Activated T-cell treated with anti-CD3 and anti-CD28 coated beads, Interleukin-2, amount 50 U/mL, for 48 hours (primary cell): ENCODE results near the gene EBF4.

ENCODE experiments used
- DNase-seq, 2 experiments: peaks; one replicate each; pipeline ENCODE4 v3.0.0-alpha.2; 2020

The EBF4 gene

DNA sequence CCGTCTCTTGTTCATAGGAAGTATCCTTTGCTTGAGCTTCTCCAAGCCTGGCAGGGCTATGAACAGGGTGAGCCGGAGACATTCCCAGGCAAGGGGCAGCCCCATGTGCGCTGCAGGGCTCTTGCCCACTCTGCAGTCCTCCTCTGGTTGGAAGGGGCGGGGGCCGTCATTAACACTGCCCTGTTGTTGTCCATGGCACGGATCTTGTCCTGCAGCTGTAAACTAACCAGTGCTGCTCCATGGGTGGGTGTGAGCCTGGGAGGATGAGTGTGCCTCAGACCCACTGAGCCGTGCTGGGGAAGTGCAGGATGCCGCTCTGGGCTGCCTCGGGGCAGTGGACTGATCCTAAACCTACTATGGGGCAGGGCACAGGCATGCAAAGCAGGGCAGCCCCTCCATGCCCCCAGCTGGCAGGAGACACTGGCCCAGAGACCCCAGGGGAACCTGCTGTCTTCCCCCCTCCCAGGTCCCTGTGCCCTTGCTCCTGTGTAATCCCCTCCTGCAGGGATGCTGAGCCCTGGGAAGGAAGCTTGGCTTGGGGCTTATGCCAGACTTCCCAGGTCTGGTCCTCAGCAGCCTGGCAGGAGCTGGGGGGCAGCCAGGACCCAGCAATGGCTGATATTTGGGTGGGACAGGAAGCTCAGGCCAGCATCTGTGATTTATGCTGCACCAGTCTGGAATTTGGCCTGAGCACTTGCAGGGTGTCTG, 8.5 kb downstream of the EBF4 start:
- peak in 1 of 2 experiments; percentile 12 for DNase-seq

- DNase-seq: no peak
These were observed 9.1 kb downstream of the EBF4 start for GRCh38 chr20:2701671-2702081.

DNA sequence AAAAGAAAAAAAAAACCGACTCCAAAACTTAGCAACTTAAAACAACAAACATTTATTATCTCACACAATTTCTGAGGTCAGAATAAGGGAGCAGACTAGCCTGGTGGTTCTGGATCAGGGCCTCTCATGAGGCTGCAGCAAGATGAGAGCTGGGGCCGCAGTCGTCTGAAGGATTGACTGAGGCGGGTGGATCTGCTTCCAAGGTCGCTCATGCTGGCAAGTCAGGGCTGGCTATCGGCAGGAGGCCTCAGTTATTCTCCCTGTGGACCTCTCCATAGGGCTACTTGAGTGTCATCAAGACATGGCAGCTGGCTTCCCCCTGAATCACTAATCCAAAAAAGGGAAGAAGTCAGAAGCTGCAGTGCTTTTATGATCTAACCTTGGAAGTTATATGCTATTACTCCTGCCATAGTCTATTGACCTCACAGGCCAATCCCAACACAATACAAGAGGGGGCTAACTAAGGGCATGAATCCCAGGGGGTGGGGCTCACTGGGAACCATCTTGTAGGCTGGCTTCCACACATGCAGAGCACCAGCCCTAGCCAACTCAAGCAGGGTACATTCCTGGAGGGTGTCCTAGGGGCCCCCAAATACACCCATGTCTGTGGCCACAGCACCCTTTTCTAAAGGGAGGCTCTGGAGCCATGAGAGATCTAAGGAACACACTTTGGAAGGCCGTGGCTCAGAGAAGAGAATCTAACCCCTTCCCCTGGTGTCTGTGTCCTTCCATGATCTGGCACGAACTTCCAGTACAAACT, 11.3 kb downstream of the EBF4 start:
- no peak for DNase-seq

DNA sequence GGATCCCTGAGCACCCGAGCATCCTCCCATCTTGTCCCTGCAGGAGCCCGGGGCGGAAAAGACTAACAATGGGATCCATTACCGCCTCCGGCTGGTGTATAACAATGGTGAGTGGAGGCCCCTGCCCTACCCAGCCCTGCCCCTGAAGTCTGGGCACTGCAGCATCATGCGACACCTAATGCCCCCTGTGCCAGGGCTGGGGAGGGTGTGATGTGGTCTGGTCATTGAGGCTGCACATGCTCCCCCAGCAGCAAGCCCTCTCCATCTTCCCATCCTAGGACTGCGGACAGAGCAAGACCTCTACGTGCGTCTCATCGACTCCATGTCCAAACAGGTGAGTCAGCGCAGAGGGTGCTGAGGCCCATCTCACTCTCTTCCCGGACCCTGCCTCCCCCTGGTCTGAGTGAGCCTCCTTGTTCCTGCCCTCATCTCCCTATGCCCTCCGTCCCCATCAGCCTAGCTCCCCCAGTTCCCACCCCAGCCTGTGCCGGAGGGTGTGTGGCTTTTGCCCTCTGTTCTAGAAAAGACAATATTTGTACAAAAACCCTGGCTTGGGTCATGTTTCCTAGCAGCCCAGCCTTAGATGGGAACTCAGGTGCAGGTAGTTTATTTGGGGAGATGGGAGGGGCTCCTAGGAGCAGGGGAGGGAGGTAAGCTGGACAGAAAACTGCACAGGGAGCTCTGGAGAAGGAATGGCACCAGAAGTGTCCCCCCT, 13.5 kb downstream of the EBF4 start:
- no peak for DNase-seq

DNA sequence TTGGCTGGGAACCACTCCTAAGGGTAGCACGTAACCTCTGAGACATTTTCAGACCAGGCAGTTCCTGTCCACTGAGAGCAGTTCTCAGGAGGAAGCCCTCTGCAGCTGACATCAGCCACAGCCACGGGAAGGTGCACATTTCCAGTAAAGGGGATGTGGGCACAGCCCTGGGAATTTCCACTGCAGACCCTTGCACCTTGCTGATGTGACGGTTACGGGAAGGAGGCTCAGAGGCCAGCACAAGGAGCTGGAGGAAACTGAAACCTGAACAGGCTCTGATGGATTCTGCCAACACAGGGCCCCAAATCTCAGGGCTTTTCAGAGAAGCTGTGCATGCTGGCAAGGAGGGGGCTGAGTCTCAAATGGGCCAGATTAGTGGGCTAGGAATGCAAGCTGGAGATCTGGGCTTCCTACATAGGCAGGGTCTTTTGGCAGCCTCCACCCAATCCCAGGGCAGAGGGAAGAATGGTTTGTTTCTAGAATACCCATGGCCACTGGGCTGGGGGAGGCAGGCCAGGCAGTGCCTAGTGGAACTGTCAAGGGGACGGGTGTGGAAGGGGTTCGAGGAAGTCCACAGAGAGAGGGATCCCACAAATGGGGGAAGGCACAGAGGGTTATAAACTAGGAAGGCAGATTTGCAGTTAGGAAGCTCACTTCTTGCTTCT, 14.2 kb downstream of the EBF4 start:
- DNase-seq: peak in 1 of 2 experiments; percentile 19

DNA sequence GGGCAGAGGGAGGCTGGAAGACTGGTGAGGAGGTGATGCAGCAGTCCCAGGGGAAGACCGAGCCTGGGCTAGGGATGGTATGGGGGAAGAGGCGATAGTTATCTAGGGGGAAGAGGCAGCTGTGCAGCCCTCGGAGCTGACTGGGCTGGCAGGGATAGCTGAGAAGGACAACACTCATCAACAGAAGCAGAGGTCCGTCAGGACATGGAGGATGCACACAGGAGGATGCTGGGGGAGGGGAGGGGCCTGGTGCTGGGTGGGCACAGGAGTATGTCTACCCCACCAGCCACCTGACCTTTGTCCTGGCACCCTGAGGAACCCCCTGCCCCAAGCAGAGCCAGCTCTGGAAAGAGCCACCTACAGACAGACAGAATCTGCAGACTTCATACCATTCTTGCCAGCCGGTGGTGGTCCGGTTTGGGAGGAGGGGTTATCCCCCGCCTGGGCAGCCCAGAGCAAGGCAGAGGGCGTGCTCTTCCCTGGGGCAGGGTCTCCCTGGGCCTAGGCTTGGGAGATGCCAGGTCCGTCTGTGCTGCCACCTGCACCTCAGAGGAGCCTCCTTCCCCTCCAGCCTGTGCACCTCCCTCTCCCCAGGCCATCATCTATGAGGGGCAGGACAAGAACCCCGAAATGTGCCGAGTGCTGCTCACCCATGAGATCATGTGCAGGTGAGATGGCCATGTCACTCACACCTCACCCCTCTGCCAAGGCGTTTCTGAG, 14.9 kb downstream of the EBF4 start:
- peak in 1 of 2 experiments; percentile 13 for DNase-seq

GRCh38 chr20:2708073-2708415, 15.5 kb downstream of the EBF4 start:
- peak in 1 of 2 experiments; percentile 10 for DNase-seq

GRCh38 chr20:2708665-2709064, 16.1 kb downstream of the EBF4 start:
- DNase-seq: no peak

GRCh38 chr20:2709205-2709981, 16.8 kb downstream of the EBF4 start:
- peak in 1 of 2 experiments; percentile 6 for DNase-seq

GRCh38 chr20:2713285-2713684, 20.7 kb downstream of the EBF4 start:
- no peak for DNase-seq

DNA sequence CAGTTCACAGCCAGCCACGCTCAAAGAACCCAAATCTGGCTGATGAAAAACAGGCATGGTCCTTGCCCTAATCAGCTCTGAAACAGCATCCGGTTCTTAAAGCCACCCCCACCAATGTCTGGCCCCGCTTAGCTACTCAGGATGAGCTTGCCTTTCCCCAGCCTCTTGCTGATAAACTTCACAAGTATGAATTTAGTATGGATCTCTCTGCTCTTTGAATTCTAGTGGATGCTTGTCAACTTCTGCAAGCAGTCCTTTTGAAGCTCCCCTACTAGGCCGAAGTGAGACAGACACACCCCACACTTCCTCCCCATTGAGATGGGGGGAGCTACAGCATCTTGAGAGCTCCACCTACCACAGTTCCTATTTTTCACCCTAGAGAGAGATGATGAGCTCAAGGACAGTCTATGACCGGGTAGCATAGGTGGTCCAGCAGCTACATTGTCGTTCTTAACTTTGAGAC, 36.7 kb downstream of the EBF4 start:
- DNase-seq: peak in 1 of 2 experiments; percentile 39

- no peak for DNase-seq
These were observed 37.2 kb downstream of the EBF4 start for GRCh38 chr20:2729791-2730190.

DNA sequence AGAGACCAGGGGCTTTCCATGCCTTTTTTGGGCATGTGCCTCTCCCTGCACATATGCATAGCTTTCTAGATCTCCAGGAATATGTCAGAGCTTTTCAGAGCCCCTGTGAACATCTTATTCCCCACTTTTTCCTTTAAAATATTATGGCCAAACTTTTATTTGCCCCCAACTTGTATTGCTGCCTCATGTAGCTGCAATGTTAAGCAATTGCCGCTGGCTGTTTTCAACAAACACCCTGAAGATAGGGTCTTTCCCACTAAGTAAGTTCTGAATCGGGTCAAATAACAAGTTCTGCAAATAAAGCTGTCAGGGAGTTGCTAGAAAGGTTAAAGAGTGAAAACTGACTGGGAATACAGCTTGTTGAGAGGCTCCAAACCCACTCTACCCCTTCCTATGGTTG, 42.3 kb downstream of the EBF4 start:
- no peak for DNase-seq

GRCh38 chr20:2736441-2736840, 43.9 kb downstream of the EBF4 start:
- no peak for DNase-seq

- DNase-seq: no peak
These were observed 45.9 kb downstream of the EBF4 start for GRCh38 chr20:2738331-2739041.

- DNase-seq: no peak
These were observed 46.4 kb downstream of the EBF4 start for GRCh38 chr20:2739042-2739398.

DNA sequence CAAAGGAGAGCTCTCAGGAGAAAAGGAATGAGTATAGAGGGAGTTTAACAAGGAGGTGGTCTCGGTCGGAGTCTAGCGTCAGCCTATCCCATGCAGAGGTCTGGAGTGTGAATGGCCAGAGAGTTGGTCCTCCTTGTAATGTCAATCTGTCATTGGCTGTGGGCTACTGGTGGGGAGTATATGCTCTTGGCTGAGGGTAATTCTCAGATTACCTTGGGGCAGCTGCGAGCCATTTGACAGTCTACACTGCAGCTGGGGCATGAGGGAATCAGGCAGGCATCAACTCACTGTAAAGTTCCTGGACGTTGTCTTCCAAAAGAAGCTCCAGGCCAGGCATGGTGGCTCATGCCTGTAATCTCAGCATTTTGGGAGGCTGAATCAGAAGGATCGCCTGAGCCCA, 48.1 kb downstream of the EBF4 start:
- no peak for DNase-seq

DNA sequence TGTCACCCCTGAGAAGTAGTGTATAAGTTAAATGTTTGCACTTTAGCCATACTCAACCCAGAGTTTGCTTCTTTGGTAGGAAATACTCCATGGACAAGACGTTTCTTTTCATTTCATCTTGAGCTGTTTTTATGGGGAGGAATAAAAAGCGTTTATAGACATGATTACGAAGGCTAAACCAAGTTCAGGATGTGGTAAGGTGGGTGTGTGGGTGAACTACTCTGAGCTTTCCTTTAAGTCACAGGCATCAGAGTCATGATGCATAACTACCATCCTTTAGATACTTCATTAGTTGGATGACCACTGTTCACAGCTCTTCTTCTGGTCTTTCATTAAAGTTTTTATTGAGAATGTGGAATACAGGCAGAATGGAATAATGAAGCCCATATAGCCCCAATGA, 48.9 kb downstream of the EBF4 start:
- DNase-seq: no peak

- DNase-seq: no peak
These were observed 49.3 kb downstream of the EBF4 start for GRCh38 chr20:2741881-2742280.

- no peak for DNase-seq
These were observed 49.9 kb downstream of the EBF4 start for GRCh38 chr20:2742431-2742830.

DNA sequence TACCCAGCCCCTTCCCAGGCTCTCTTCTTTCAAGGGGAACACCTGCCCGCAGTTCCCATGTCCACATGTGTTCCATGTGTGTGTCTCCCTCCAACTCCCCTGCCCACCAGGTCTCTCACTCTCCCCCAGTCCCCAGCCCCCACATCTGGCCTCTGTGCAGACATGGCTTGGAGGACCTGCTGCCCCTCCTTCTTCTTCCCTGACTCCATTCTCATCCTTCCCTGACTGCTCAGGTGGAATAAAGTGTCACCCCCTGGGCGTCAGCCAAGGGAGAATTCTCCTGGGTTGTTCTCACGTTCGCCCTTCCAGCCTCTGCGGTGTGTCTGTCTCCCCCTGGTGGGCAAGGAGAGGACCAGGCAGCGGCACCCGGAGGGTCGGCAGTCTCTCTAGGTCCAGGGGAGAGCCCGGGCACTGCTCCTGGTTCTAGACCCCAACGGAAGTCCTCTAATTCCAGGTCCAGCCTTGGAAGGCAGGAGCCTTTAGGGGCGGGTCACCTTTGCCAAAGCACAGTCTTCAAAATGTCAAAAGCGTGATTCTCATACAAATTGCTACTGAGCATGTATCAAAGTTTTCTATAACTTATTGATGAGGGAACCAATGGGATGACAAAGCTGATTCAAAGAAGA, 50.5 kb downstream of the EBF4 start:
- DNase-seq: peak; percentile 83 to 85
